H1 (cell line): ENCODE measurements around the gene TEX30. TPM values are rescaled to one million over a fixed set of nuclear protein-coding genes. Genes with fewer than 3 reads are reported as not detected.

Experiments
- BCL11A ChIP-seq, 2 experiments: IDR thresholded peaks; one replicate each; pipeline ENCODE4 v1.6.1; 2011; ENCODE audit warnings: low read depth in 2 of 2, low read length in 2 of 2, mild to moderate bottlenecking in 2 of 2
- BRCA1 ChIP-seq: IDR thresholded peaks from 2 replicates; pipeline ENCODE4 v1.6.1; 2012; ENCODE audit warnings: low read depth, low read length, improper control_type of control experiment
- MAX ChIP-seq: IDR thresholded peaks from 2 replicates; pipeline ENCODE4 v1.6.1; 2012; ENCODE audit warnings: inconsistent platforms
- polyA plus RNA-seq, 7 experiments: library from polyadenylated mRNA; depleted of rRNA in 3 of 7; stranded (reverse) in 5 of 7; unstranded in 2 of 7; fragments of >200 nt in 5 of 7; fragments of 200-250 nt in 2 of 7; gene quantifications; 1 replicate in 5 of 7; 2 replicates in 1 of 7; 4 replicates in 1 of 7; pipeline versions ENCODE4 v1.2.1 to v1.2.3, GENCODE V29; 2011 to 2013; ENCODE audit warnings: missing spikeins in 2 of 7, mixed read lengths in 2 of 7
- total RNA-seq: library from RNA; stranded (reverse); fragmentation: NEBNext Ultra II Directional; extraction: Animal tissue kit (Norgen Biotek cat#: 25700); gene quantifications from 2 replicates; pipeline ENCODE4 v1.2.1, GENCODE V29; 2021

Gene TEX30
- total and polyA plus RNA-seq, 2 of the 8 experiments (the other 6 are each of a cell fraction or from before 2014, with no cell fraction given): 6.5 to 10.3 TPM

DNA sequence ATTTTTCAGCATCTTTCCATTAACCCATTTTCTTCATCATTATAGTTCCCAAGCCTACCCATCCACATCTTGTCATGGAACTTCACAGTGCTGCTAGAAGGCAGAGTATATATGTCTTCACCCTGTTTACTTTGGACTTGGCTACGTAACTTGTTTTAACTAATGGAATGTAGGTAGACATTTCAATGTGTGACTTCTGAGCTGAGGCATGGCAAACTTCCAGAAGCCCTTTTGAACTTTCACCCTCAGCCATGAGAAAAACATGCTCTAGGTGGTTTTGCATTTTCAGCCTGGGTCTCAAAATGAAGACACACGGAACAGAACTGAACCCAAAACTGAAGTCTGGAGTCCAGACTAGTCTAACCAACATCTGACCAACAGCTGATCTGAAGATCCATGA lies 3.2 kb downstream of the TEX30 start (continued):
- TF ChIP-seq MAX (no peak), BRCA1 (no peak), BCL11A (IDR thresholded peaks at IDR 0.05; ENCODE audit: low read depth in 2 of 2, low read length in 2 of 2) (no peak)
